Right kidney (tissue), 1 donor: ENCODE results near the gene C21orf58.
"Not testable (repeated sequence)": the region's sequence is repeated elsewhere in the genome, so short reads cannot be mapped to it uniquely, and the experiment has no call there.

Experiments
- DNase-seq: peaks from one replicate; pipeline ENCODE4 v3.0.0-alpha.2; 2016

C21orf58 gene

GRCh38 chr21:46324390-46325072 is 861 bp upstream of the C21orf58 start:
- DNase-seq = peak; percentile 92

GRCh38 chr21:46323227-46323709 is 402 bp downstream of the C21orf58 start:
- DNase-seq = no peak

- peak; percentile 46 for DNase-seq
These were observed 1.1 kb downstream of the C21orf58 start for GRCh38 chr21:46322351-46323226.

- DNase-seq = no peak
These were observed 3.3 kb downstream of the C21orf58 start for GRCh38 chr21:46320331-46320801.

GRCh38 chr21:46319186-46319585 is 4.5 kb downstream of the C21orf58 start:
- DNase-seq = no peak

GRCh38 chr21:46318464-46318845 is 5.2 kb downstream of the C21orf58 start:
- DNase-seq = no peak

GRCh38 chr21:46317710-46318463 is 5.8 kb downstream of the C21orf58 start:
- no peak for DNase-seq

- DNase-seq = no peak
These were observed 6.9 kb downstream of the C21orf58 start for GRCh38 chr21:46316708-46317324.

- no peak for DNase-seq
These were observed 9.1 kb downstream of the C21orf58 start for GRCh38 chr21:46314441-46315020.

GRCh38 chr21:46312949-46313348 is 10.7 kb downstream of the C21orf58 start:
- DNase-seq = no peak

- no peak for DNase-seq
These were observed 12.1 kb downstream of the C21orf58 start for GRCh38 chr21:46311568-46311967.

GRCh38 chr21:46310260-46310659 is 13.4 kb downstream of the C21orf58 start:
- not testable (repeated sequence) for DNase-seq

- DNase-seq = no peak
These were observed 15.2 kb downstream of the C21orf58 start for GRCh38 chr21:46308431-46308830.

GRCh38 chr21:46307625-46308024 is 16.0 kb downstream of the C21orf58 start:
- DNase-seq = no peak

GRCh38 chr21:46304955-46305354 is 18.7 kb downstream of the C21orf58 start:
- no peak for DNase-seq

- DNase-seq = no peak
These were observed 19.2 kb downstream of the C21orf58 start for GRCh38 chr21:46304437-46304836.

- no peak for DNase-seq
These were observed 21.9 kb downstream of the C21orf58 start for GRCh38 chr21:46301759-46302158.

- no peak for DNase-seq
These were observed 24.5 kb downstream of the C21orf58 start for GRCh38 chr21:46299167-46299566.

GRCh38 chr21:46297338-46298271 is 26.1 kb downstream of the C21orf58 start:
- peak; percentile 76 for DNase-seq

- DNase-seq = peak; percentile 30
These were observed 27.5 kb downstream of the C21orf58 start for GRCh38 chr21:46295996-46296752.
